GM19099 (cell line): ENCODE data around the gene CCDC180.

ENCODE experiments used
- POLR2A ChIP-seq: IDR thresholded peaks from 3 replicates; pipeline ENCODE4 v1.6.1; 2011; ENCODE audit warnings: low read depth; ENCODE audit not compliant: insufficient read length; ENCODE audit errors: extremely low read depth

CCDC180 gene

DNA sequence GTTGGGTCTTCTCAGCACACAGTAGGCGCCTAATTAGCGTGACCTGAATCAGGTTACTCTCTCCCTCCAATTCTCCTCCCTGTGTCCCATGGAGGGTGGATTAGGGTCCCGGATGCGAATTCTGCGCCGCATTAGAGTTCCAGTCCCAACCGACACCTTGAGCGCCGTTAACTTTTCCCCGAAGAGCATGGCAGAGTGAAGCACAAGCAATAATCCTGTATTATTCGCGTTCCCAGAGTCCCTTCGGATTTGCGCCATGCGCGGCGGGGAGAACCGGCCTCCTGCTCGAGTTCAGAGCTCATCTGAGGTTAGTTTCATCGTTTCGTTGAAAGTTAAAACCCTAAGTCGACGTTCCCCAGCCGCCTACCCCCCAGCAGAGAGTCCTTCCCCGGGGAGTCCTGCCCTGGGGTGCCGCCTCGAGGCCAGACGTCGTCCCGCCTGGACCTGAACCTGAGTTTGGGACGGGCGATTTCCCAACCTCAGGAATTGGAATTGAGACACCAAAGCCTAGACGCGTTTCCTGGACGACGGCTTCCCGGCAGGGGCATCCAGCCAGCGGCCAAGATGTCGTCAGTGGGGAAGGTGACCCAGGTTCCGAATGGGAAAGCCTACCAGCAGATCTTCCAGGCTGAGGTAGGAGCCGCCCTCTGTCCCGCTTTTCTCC lies at the start of gene CCDC180:
TSS of gene CCDC180 (plus strand) at position 160 of the 664 bp plus-strand sequence. CDS start at position 565, 405 bp downstream.
- no peak for TF ChIP-seq POLR2A

DNA sequence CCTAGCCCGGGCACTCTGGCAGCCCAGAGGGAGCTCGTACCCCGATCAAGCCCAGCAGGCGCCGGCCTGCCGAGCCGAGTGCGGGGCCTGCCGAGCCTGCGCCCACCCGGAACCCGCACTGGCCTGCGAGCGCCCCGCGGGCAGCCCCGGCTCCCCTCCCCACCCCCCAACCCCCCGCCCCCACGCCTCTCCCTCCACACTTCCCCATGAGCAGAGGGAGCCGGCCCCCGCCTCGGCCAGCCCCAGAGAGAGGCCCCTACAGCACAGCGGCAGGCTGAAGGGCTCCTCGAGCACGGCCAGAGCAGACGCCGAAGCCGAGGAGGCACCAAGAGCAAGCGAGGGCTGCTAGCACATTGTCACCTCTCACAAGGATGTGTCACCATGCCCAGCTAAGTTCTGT lies 36.2 kb upstream of the CCDC180 start:
- no peak for TF ChIP-seq POLR2A

GRCh38 chr9:97272072-97272471 lies 35.4 kb upstream of the CCDC180 start:
- TF ChIP-seq POLR2A: no peak

GRCh38 chr9:97276310-97276852 lies 31.1 kb upstream of the CCDC180 start:
- TF ChIP-seq POLR2A: no peak

- TF ChIP-seq POLR2A: no peak
Observed at GRCh38 chr9:97277953-97278352, 29.5 kb upstream of the CCDC180 start.

- TF ChIP-seq POLR2A: no peak
Observed at GRCh38 chr9:97280755-97281330, 26.6 kb upstream of the CCDC180 start.

- no peak for TF ChIP-seq POLR2A
Observed at GRCh38 chr9:97283768-97284167, 23.7 kb upstream of the CCDC180 start.

DNA sequence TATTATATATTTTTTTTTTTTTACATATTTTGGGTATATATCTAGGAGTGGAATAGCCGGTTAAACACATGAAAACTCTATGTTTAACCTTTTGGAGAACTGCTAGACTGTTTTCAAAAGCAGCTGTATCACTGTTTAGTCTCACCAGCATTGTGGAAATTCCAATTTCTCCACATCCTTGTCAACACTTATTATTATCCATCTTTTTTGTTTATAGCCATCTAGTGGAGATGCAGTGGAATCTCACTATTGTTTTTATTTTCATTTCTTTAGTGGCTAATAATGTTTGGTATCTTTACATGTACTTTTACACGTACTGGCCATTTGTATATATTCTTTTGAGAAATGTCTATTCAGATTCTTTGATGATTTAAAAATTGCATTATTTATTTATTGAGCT lies 22.7 kb upstream of the CCDC180 start:
- no peak for TF ChIP-seq POLR2A

DNA sequence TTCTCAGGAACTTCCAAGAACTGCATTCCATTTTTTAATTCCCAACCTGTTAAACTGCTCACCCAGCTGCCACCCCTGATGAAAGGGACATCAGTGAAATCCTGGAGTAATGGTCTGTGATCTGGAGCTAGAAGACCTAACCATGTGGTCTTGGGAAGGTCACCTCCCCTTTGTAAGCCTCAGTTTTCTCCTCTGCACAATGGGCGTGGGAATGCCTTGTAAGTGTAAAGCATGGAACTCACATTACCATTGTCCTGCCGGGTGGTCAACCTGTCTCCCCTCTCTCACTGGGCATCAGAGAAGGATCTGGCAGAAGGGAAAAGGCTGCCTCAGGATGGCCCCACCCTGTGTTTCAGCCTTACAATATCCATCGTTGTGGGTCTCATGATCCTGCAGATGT lies 15.3 kb upstream of the CCDC180 start:
- TF ChIP-seq POLR2A: no peak

DNA sequence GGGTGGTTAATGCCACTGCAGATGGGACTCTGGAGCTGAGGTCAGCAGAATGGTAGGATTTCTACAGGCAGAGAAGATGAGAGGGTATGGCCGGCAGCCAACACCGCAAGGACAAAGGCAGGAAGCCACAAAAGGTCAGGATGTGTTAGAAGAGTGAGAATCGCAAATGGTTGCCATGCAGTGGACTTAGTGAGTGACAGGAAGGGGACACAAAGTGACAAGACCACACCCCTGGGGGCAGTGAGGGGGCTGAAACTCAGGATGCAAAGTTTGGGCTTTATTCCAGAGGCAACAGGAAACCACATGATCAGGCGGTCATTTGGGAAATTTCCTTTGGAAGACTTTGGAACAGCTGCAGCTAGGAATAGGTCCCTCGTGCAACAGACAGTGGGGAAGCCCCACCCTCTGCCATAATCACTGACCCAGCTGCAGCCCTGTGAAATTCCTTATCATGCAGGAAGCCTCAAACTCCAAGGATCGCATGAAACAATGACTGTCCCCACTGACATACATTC lies 14.2 kb upstream of the CCDC180 start:
- no peak for TF ChIP-seq POLR2A

GRCh38 chr9:97293818-97294217 lies 13.6 kb upstream of the CCDC180 start:
- no peak for TF ChIP-seq POLR2A

DNA sequence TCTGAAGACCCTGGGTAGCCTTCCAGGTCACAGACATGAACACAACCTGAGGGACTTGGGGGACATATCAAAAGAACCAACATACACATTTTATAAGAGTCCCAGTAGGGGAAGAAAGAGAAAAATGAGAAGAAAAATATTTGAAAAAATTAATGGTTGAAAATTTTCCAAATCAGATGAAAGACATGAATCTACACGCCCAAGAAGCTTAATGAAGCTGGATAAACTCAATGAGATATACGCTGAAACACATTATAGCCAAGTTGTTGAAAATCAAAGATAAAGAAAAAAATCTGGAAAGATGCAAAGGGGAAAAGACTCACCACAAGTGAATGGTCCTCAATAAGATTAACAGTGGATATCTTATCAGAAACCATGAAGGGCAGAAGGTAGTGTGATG lies 9.6 kb upstream of the CCDC180 start:
- TF ChIP-seq POLR2A: no peak

- TF ChIP-seq POLR2A: no peak
Observed at GRCh38 chr9:97299809-97300414, 7.5 kb upstream of the CCDC180 start.

DNA sequence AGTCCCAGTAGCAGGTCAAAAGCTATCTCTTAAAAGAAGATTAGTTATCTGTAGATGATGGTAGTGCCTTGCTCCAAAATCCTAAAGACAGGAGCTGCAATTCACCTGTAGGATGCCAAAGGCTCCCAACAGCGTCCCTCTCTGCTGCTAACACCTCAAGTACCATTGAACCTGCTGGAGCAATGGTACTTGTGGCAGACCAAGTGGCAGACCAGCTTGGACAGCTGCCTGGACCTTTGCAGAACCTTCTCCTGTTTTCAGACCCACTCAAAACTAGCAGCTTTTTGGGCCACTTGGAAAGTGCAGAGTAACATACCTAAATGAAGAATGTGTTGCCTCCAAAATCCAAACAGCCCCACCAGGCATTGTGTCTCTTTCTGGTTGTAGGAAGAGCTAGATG lies 6.9 kb upstream of the CCDC180 start:
- TF ChIP-seq POLR2A: no peak

DNA sequence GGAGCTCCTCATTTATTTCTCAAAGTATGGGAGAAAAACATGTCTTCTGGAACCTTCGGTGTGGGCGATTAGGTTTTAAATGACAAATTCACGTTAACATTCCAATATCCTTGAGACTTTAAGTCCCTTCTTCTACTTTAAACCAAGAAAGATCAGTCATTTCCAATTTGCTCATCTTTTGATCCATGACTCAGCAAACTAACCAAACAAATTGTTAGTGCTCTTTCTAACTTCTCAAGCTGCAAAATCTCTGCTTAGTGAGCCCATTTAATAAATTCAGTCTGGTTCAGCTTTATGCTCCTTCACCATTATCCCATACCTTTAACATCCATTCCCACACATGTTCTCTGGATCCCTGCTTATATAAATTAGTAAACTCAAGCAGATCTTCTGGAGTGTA lies 5.5 kb upstream of the CCDC180 start:
- no peak for TF ChIP-seq POLR2A

DNA sequence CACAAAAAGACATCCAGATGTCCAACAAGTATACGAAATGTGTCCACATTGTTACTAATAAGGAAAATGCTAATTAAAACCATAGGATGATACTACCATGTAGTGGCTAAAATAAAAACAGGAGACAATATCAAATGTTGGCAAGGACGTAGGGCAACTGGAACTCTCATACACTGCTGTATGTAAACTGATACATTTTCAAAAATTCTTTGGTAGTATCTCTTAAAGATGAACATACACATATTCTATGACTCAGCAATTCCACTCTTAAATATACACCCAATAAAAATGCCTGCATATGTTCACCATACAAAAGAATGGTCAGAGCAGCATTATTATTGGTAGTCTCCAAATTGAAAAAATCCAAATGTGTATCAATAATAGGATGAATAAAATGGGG lies 2.9 kb upstream of the CCDC180 start:
- no peak for TF ChIP-seq POLR2A

- TF ChIP-seq POLR2A: no peak
Observed at GRCh38 chr9:97305501-97306298, 1.8 kb upstream of the CCDC180 start.
